Mesendoderm (in vitro differentiated cells): ENCODE measurements around the gene PLIN4.

Source experiments
- DNase-seq: peaks from one replicate; pipeline ENCODE4 v3.0.0; 2013
- H2AK5ac ChIP-seq: 2 replicates; pipeline ENCODE4 v1.6.1; 2013; ENCODE audit warnings: low read length, inconsistent platforms
- H2BK120ac ChIP-seq: 2 replicates; pipeline ENCODE4 v1.6.1; 2013; ENCODE audit warnings: low read depth, mild to moderate bottlenecking, low read length, moderate library complexity, mixed read lengths
- H2BK15ac ChIP-seq: replicated peaks from 2 replicates; pipeline ENCODE4 v1.6.1; 2013; ENCODE audit warnings: low read depth, mild to moderate bottlenecking, moderate library complexity
- H2BK5ac ChIP-seq: 2 replicates; pipeline ENCODE4 v1.6.1; 2013; ENCODE audit warnings: low read length, inconsistent platforms
- H3K18ac ChIP-seq: 2 replicates; pipeline ENCODE4 v1.6.1; 2013; ENCODE audit warnings: mild to moderate bottlenecking, low read length, mixed read lengths
- H3K23ac ChIP-seq: one replicate; pipeline ENCODE4 v1.6.1; 2013; ENCODE audit warnings: low read length
- H3K27ac ChIP-seq: 2 replicates; pipeline ENCODE4 v1.5.1; 2013; ENCODE audit warnings: low read depth, mild to moderate bottlenecking, inconsistent platforms, low read length, moderate library complexity
- H3K27me3 ChIP-seq: 2 replicates; pipeline ENCODE4 v1.6.1; 2013; ENCODE audit warnings: low read length, control low read depth, mild to moderate bottlenecking, inconsistent platforms; ENCODE audit not compliant: insufficient read depth, poor library complexity
- H3K36me3 ChIP-seq: 2 replicates; pipeline ENCODE4 v1.6.1; 2013; ENCODE audit warnings: low read length, inconsistent platforms; ENCODE audit not compliant: control insufficient read depth, insufficient read depth
- H3K4ac ChIP-seq: one replicate; pipeline ENCODE4 v1.6.1; 2013; ENCODE audit warnings: low read depth, mild to moderate bottlenecking, low read length, moderate library complexity
- H3K4me1 ChIP-seq: 2 replicates; pipeline ENCODE4 v1.6.1; 2013; ENCODE audit warnings: low read depth, low read length, inconsistent platforms; ENCODE audit not compliant: control insufficient read depth
- H3K4me2 ChIP-seq: 2 replicates; pipeline ENCODE4 v1.6.1; 2013; ENCODE audit warnings: low read length
- H3K4me3 ChIP-seq: 2 replicates; pipeline ENCODE4 v1.5.1; 2013; ENCODE audit warnings: mild to moderate bottlenecking, low read length
- H3K56ac ChIP-seq: one replicate; pipeline ENCODE4 v1.6.1; 2013; ENCODE audit warnings: low read length
- H3K79me1 ChIP-seq: 2 replicates; pipeline ENCODE4 v1.6.1; 2013; ENCODE audit warnings: low read length, inconsistent platforms
- H3K79me2 ChIP-seq: 2 replicates; pipeline ENCODE4 v1.6.1; 2013; ENCODE audit warnings: mild to moderate bottlenecking, low read length; ENCODE audit not compliant: control insufficient read depth, insufficient read depth
- H3K9ac ChIP-seq: 2 replicates; pipeline ENCODE4 v1.6.1; 2013; ENCODE audit warnings: low read length, inconsistent platforms
- H4K5ac ChIP-seq: one replicate; pipeline ENCODE4 v1.6.1; 2013; ENCODE audit warnings: low read length
- H4K8ac ChIP-seq: one replicate; pipeline ENCODE4 v1.6.1; 2013; ENCODE audit warnings: low read depth, mild to moderate bottlenecking, control low read depth, low read length, moderate library complexity
- WGBS: extraction: QIAGEN DNeasy Blood & Tissue Kit; methylation state at CpG from one replicate; pipeline ENCODE4 v1.1.7; 2013; ENCODE audit warnings: low lambda C conversion rate, missing lambda C conversion rate; ENCODE audit not compliant: insufficient coverage; ENCODE audit errors: extremely low coverage; 5-methylcytosine and 5-hydroxymethylcytosine counted together

Gene PLIN4

GRCh38 chr19:4504891-4505569, 13.3 kb downstream of the PLIN4 start:
- WGBS = no CpG with 5 or more reads among the region's 15 CpGs
- no peak overlapping the region for H3K27ac ChIP-seq
- no peak overlapping the region for H3K9ac ChIP-seq
- H3K23ac ChIP-seq = no peak overlapping the region
- no peak overlapping the region for H3K18ac ChIP-seq
- H2BK15ac ChIP-seq = no peak overlapping the region
- no peak for DNase-seq
- no peak overlapping the region for H2AK5ac ChIP-seq
- no peak overlapping the region for H3K56ac ChIP-seq
- no peak overlapping the region for H3K4ac ChIP-seq
- H3K79me2 ChIP-seq = no peaks in the 10 kb centered on the region
- peaks cover 8% of the 10 kb centered on the region for H3K36me3 ChIP-seq
- no peak overlapping the region for H4K8ac ChIP-seq
- no peak overlapping the region for H3K4me3 ChIP-seq
- no peak overlapping the region for H3K4me2 ChIP-seq
- H2BK120ac ChIP-seq = no peak overlapping the region
- no peaks in the 10 kb centered on the region for H3K4me1 ChIP-seq
- H3K27me3 ChIP-seq = no peaks in the 10 kb centered on the region
- no peak overlapping the region for H4K5ac ChIP-seq
- H3K79me1 ChIP-seq = no peaks in the 10 kb centered on the region
- no peak overlapping the region for H2BK5ac ChIP-seq

- Histone ChIP-seq H3K4me1 (no peaks in the 10 kb centered on the region), H3K79me1 (no peaks in the 10 kb centered on the region), H3K4ac (no peak overlapping the region), H3K27ac (no peak overlapping the region), H2BK120ac (no peak overlapping the region), H3K4me3 (no peak overlapping the region), H2BK15ac (no peak overlapping the region), H3K79me2 (no peaks in the 10 kb centered on the region), H4K8ac (no peak overlapping the region), H3K56ac (no peak overlapping the region), H3K9ac (no peak overlapping the region), H3K18ac (no peak overlapping the region), H2BK5ac (no peak overlapping the region), H3K36me3 (peaks cover 8% of the 10 kb centered on the region), H3K27me3 (no peaks in the 10 kb centered on the region), H3K4me2 (no peak overlapping the region), H3K23ac (no peak overlapping the region), H2AK5ac (no peak overlapping the region), H4K5ac (no peak overlapping the region)
- DNase-seq = no peak
- no CpG with 5 or more reads among the region's 23 CpGs for WGBS
Observed at GRCh38 chr19:4504297-4504701, 14.0 kb downstream of the PLIN4 start.

GRCh38 chr19:4503825-4504170, 14.5 kb downstream of the PLIN4 start:
- Histone ChIP-seq H2BK120ac (no peak overlapping the region), H3K4me2 (no peak overlapping the region), H3K56ac (no peak overlapping the region), H3K4ac (no peak overlapping the region), H3K4me3 (no peak overlapping the region), H2AK5ac (no peak overlapping the region), H3K79me2 (no peaks in the 10 kb centered on the region), H3K9ac (no peak overlapping the region), H3K23ac (no peak overlapping the region), H4K5ac (no peak overlapping the region), H3K4me1 (no peaks in the 10 kb centered on the region), H4K8ac (no peak overlapping the region), H2BK15ac (no peak overlapping the region), H3K27ac (no peak overlapping the region), H3K36me3 (peaks cover 8% of the 10 kb centered on the region), H3K79me1 (no peaks in the 10 kb centered on the region), H3K18ac (no peak overlapping the region), H3K27me3 (no peaks in the 10 kb centered on the region), H2BK5ac (no peak overlapping the region)
- no CpG with 5 or more reads among the region's 10 CpGs for WGBS
- no peak for DNase-seq

GRCh38 chr19:4503132-4503824, 15.0 kb downstream of the PLIN4 start:
- no CpG with 5 or more reads among the region's 25 CpGs for WGBS
- Histone ChIP-seq H3K9ac (no peak overlapping the region), H2BK120ac (no peak overlapping the region), H3K23ac (no peak overlapping the region), H3K79me1 (no peaks in the 10 kb centered on the region), H3K27me3 (no peaks in the 10 kb centered on the region), H2BK15ac (no peak overlapping the region), H3K4me1 (no peaks in the 10 kb centered on the region), H3K36me3 (peaks cover 8% of the 10 kb centered on the region), H3K4ac (no peak overlapping the region), H3K4me2 (no peak overlapping the region), H2AK5ac (no peak overlapping the region), H3K56ac (no peak overlapping the region), H4K5ac (no peak overlapping the region), H3K27ac (no peak overlapping the region), H3K79me2 (no peaks in the 10 kb centered on the region), H4K8ac (no peak overlapping the region), H3K18ac (no peak overlapping the region), H2BK5ac (no peak overlapping the region), H3K4me3 (no peak overlapping the region)
- DNase-seq = no peak

GRCh38 chr19:4502282-4503131, 15.8 kb downstream of the PLIN4 start:
- Histone ChIP-seq H2BK15ac (no peak overlapping the region), H4K8ac (no peak overlapping the region), H2BK120ac (no peak overlapping the region), H3K27ac (no peak overlapping the region), H3K79me1 (no peaks in the 10 kb centered on the region), H3K36me3 (peaks cover 10% of the 10 kb centered on the region), H3K79me2 (no peaks in the 10 kb centered on the region), H3K18ac (no peak overlapping the region), H2BK5ac (no peak overlapping the region), H3K23ac (no peak overlapping the region), H2AK5ac (no peak overlapping the region), H3K4ac (no peak overlapping the region), H4K5ac (no peak overlapping the region), H3K27me3 (no peaks in the 10 kb centered on the region), H3K4me1 (no peaks in the 10 kb centered on the region), H3K9ac (no peak overlapping the region), H3K4me3 (no peak overlapping the region), H3K4me2 (no peak overlapping the region), H3K56ac (no peak overlapping the region)
- DNase-seq = no peak
- no CpG with 5 or more reads among the region's 37 CpGs for WGBS
